HG02763 (cell line): ENCODE measurements around the gene FASTKD3.
A peak's percentile ranks its signal among the peaks of the same experiment; 100 is the strongest.

ENCODE experiments used
- ATAC-seq: cut with Tn5 transposase; IDR thresholded peaks from one replicate; pipeline ENCODE4 v1.9.1; 2021; ENCODE audit warnings: mild to moderate bottlenecking, moderate library complexity; ENCODE audit not compliant: unreplicated experiment

Gene FASTKD3

GRCh38 chr5:7881816-7882215, 13.0 kb upstream of the FASTKD3 start:
- no peak for ATAC-seq

- ATAC-seq: no peak
These were observed 12.3 kb upstream of the FASTKD3 start for GRCh38 chr5:7881091-7881490.

- ATAC-seq: peak; percentile 95
These were observed 9.6 kb upstream of the FASTKD3 start for GRCh38 chr5:7878381-7878873.

- ATAC-seq: no peak
These were observed 9.0 kb upstream of the FASTKD3 start for GRCh38 chr5:7877851-7878250.

GRCh38 chr5:7876867-7877266, 8.0 kb upstream of the FASTKD3 start:
- ATAC-seq: no peak

- no peak for ATAC-seq
These were observed 6.3 kb upstream of the FASTKD3 start for GRCh38 chr5:7875151-7875550.

- no peak for ATAC-seq
These were observed 5.8 kb upstream of the FASTKD3 start for GRCh38 chr5:7874639-7875038.

GRCh38 chr5:7873216-7873615, 4.4 kb upstream of the FASTKD3 start:
- no peak for ATAC-seq

GRCh38 chr5:7872517-7873130, 3.8 kb upstream of the FASTKD3 start:
- ATAC-seq: no peak

- ATAC-seq: peak; percentile 16
These were observed 2.8 kb upstream of the FASTKD3 start for GRCh38 chr5:7871653-7872052.

GRCh38 chr5:7869474-7870136, 774 bp upstream of the FASTKD3 start:
- ATAC-seq: peak; percentile 30

- ATAC-seq: no peak
These were observed 431 bp downstream of the FASTKD3 start for GRCh38 chr5:7868427-7868772.

GRCh38 chr5:7867260-7867659, 1.6 kb downstream of the FASTKD3 start:
- ATAC-seq: no peak

- no peak for ATAC-seq
These were observed 2.6 kb downstream of the FASTKD3 start for GRCh38 chr5:7866196-7866595.

- no peak for ATAC-seq
These were observed 10.8 kb downstream of the FASTKD3 start for GRCh38 chr5:7857926-7858632.

- no peak for ATAC-seq
These were observed 11.5 kb downstream of the FASTKD3 start for GRCh38 chr5:7857361-7857760.

- no peak for ATAC-seq
These were observed 12.0 kb downstream of the FASTKD3 start for GRCh38 chr5:7856855-7857254.

- ATAC-seq: no peak
These were observed 13.2 kb downstream of the FASTKD3 start for GRCh38 chr5:7855611-7856010.

GRCh38 chr5:7852988-7853387, 15.8 kb downstream of the FASTKD3 start:
- ATAC-seq: no peak

- no peak for ATAC-seq
These were observed 16.3 kb downstream of the FASTKD3 start for GRCh38 chr5:7852542-7852941.

GRCh38 chr5:7851617-7852289, 17.1 kb downstream of the FASTKD3 start:
- ATAC-seq: no peak

GRCh38 chr5:7851240-7851592, 17.6 kb downstream of the FASTKD3 start:
- no peak for ATAC-seq
